ENCODE data around the gene GFM1.

- TF ChIP-seq CTCF (optimal IDR thresholded peaks at IDR 0.05 in 1 of 3, IDR thresholded peaks at IDR 0.05 in 1 of 3, conservative IDR thresholded peaks at IDR 0.05 in 1 of 3; ENCODE audit: extremely low read depth in 1 of 3, insufficient read depth in 2 of 3, low read length in 3 of 3) (no peak), EZH2 (IDR thresholded peaks at IDR 0.05; ENCODE audit: low read length) (no peak)
These were observed 27.5 kb downstream of the GFM1 start for GRCh38 chr3:158671821-158672214.
